Prostate gland (tissue), 2 donors: Measurements from ENCODE around the gene ADAD2. TPM values are rescaled to one million over a fixed set of nuclear protein-coding genes. Genes with fewer than 3 reads are reported as not detected.

Source experiments
- DNase-seq: peaks from one replicate; pipeline ENCODE4 v3.0.0-alpha.2; 2019; ENCODE audit warnings: low spot score
- H3K27ac ChIP-seq, 2 donors: fragments of 200-600 bp; sonication (generic); 2 replicates each; pipeline ENCODE4 v1.5.1; 2017 to 2019
- H3K27me3 ChIP-seq: fragments of 200-600 bp; sonication (generic); replicated peaks from 2 replicates; pipeline ENCODE4 v1.5.1; 2019; ENCODE audit not compliant: insufficient read depth
- H3K36me3 ChIP-seq, 2 donors: fragments of 200-600 bp; sonication (generic); 1 replicate in 1 of 2; 2 replicates in 1 of 2; pipeline versions ENCODE4 v1.5.1 to v1.8.1; 2017 to 2019
- H3K4me1 ChIP-seq: fragments of 200-600 bp; sonication (generic); replicated peaks from 2 replicates; pipeline ENCODE4 v1.5.1; 2019
- H3K4me3 ChIP-seq, 2 donors: fragments of 200-600 bp; sonication (generic); 2 replicates each; pipeline ENCODE4 v1.5.1; 2017 to 2019
- H3K9me3 ChIP-seq: fragments of 200-600 bp; sonication (generic); 2 replicates; pipeline ENCODE4 v1.5.1; 2017
- CTCF ChIP-seq, 4 experiments: fragments of 200-600 bp in 2 of 4; fragments of 450-650 bp in 2 of 4; sonication (generic) in 2 of 4; IDR thresholded peaks; 1 replicate in 3 of 4; 2 replicates in 1 of 4; pipeline ENCODE4 v1.5.1; 2016 to 2019; ENCODE audit warnings: antibody characterized with exemption in 4 of 4, mild to moderate bottlenecking in 2 of 4, moderate library complexity in 2 of 4
- POLR2A ChIP-seq: fragments of 450-650 bp; IDR thresholded peaks from one replicate; pipeline ENCODE4 v1.6.1; 2016; ENCODE audit warnings: antibody characterized with exemption, mild to moderate bottlenecking
- POLR2AphosphoS5 ChIP-seq: sonication (generic); formaldehyde crosslinking; IDR thresholded peaks from one replicate; pipeline ENCODE4 v1.6.1; 2017; ENCODE audit warnings: antibody characterized with exemption
- WGBS: methylation state at CpG from one replicate; pipeline ENCODE4 v1.1.5; 2018; 5-methylcytosine and 5-hydroxymethylcytosine counted together
- intact Hi-C: fragments of 100-400 bp; cut with DNase I; formaldehyde crosslinking; loops from one replicate; pipeline ENCODE4 v1.14.2; 2022
- total RNA-seq, 2 donors: library from RNA; depleted of rRNA; stranded (reverse); fragments of >200 nt; gene quantifications; one replicate each; pipeline ENCODE4 v1.1.0, GENCODE V29; 2016

ADAD2 gene
- total RNA-seq, 2 donors from 2014 or later = 0.91 to 47.7 TPM

- TF ChIP-seq POLR2A (no peak), POLR2AphosphoS5 (peak; percentile 11), CTCF (IDR thresholded peaks at IDR 0.05) (peak; percentile 47 to 87 (median 66))
- intact Hi-C loops = loop anchor here (5.0 to 10.0 kb wide), 2 partner anchors 88 to 211 kb away; partner anchors contain the start of gene NECAB2
- 35% methylated on average over 10 of the region's 10 CpGs for WGBS
- Histone ChIP-seq H3K9me3 (no peaks in the 10 kb centered on the region), H3K36me3 (peaks cover 0 to 16% of the 10 kb centered on the region in 2 donors), H3K27ac (peak overlapping the region; percentile 27 to 74), H3K4me1 (peaks cover 6% of the 10 kb centered on the region), H3K4me3 (no peak overlapping the region), H3K27me3 (no peaks in the 10 kb centered on the region)
- DNase-seq = peak; percentile 51
These were observed 15.4 kb upstream of the ADAD2 start for GRCh38 chr16:84175350-84176081.

- H3K4me3 ChIP-seq = no peak overlapping the region
- peak overlapping the region; percentile 74 for H3K27ac ChIP-seq
- 49% methylated on average over 18 of the region's 18 CpGs for WGBS
- no peaks in the 10 kb centered on the region for H3K27me3 ChIP-seq
- peaks cover 6% of the 10 kb centered on the region for H3K4me1 ChIP-seq
- H3K36me3 ChIP-seq = peaks cover 1 to 25% of the 10 kb centered on the region in 2 donors
- intact Hi-C loops = loop anchor here (5.0 to 10.0 kb wide), 2 partner anchors 89 to 212 kb away; partner anchors contain the start of gene NECAB2
- H3K9me3 ChIP-seq = no peaks in the 10 kb centered on the region
- DNase-seq = no peak
- no peak for TF ChIP-seq POLR2A
- no peak for TF ChIP-seq POLR2AphosphoS5
- TF ChIP-seq CTCF (IDR thresholded peaks at IDR 0.05) = no peak
These were observed 14.5 kb upstream of the ADAD2 start for GRCh38 chr16:84176192-84177053.

- Histone ChIP-seq H3K27ac (peak overlapping the region; percentile 74), H3K27me3 (no peaks in the 10 kb centered on the region), H3K36me3 (peaks cover 4 to 25% of the 10 kb centered on the region in 2 donors), H3K9me3 (no peaks in the 10 kb centered on the region), H3K4me1 (peaks cover 6% of the 10 kb centered on the region), H3K4me3 (no peak overlapping the region)
- DNase-seq = no peak
- TF ChIP-seq CTCF (IDR thresholded peaks at IDR 0.05) = no peak
- TF ChIP-seq POLR2AphosphoS5 = no peak
- no peak for TF ChIP-seq POLR2A
- 32% methylated on average over 9 of the region's 9 CpGs for WGBS
- intact Hi-C loops = loop anchor here (5.0 to 10.0 kb wide), 2 partner anchors 90 to 213 kb away; partner anchors contain the start of gene NECAB2
These were observed 13.2 kb upstream of the ADAD2 start for GRCh38 chr16:84177741-84178073.

GRCh38 chr16:84178146-84178765, 12.7 kb upstream of the ADAD2 start:
- Histone ChIP-seq H3K36me3 (peaks cover 9 to 25% of the 10 kb centered on the region in 2 donors), H3K4me1 (peaks cover 6% of the 10 kb centered on the region), H3K27ac (peak overlapping the region; percentile 74), H3K27me3 (no peaks in the 10 kb centered on the region), H3K9me3 (no peaks in the 10 kb centered on the region), H3K4me3 (no peak overlapping the region)
- no peak for TF ChIP-seq CTCF (IDR thresholded peaks at IDR 0.05)
- no peak for TF ChIP-seq POLR2A
- no peak for TF ChIP-seq POLR2AphosphoS5
- WGBS = 75% methylated on average over 15 of the region's 15 CpGs
- no peak for DNase-seq
- intact Hi-C loops = loop anchor here (5.0 to 10.0 kb wide), 2 partner anchors 91 to 213 kb away; partner anchors contain the start of gene NECAB2
